GM18858 (cell line): ENCODE data around the gene ZSCAN22.
"Not testable (repeated sequence)": the region's sequence is repeated elsewhere in the genome, so short reads cannot be mapped to it uniquely, and the experiment has no call there.

Experiments used
- ATAC-seq: cut with Tn5 transposase; IDR thresholded peaks from one replicate; pipeline ENCODE4 v1.9.1; 2021; ENCODE audit not compliant: unreplicated experiment

Gene ZSCAN22

GRCh38 chr19:58317476-58318072 lies 9.2 kb upstream of the ZSCAN22 start:
- ATAC-seq: no peak

- no peak for ATAC-seq
Measured at GRCh38 chr19:58318297-58318696, 8.5 kb upstream of the ZSCAN22 start.

GRCh38 chr19:58319241-58319640 lies 7.6 kb upstream of the ZSCAN22 start:
- ATAC-seq: no peak

GRCh38 chr19:58325311-58326022 lies 1.3 kb upstream of the ZSCAN22 start:
- ATAC-seq: no peak

- no peak for ATAC-seq
Measured at GRCh38 chr19:58326501-58326913, 287 bp upstream of the ZSCAN22 start.

- no peak for ATAC-seq
Measured at GRCh38 chr19:58328999-58329398, 2.2 kb downstream of the ZSCAN22 start.

GRCh38 chr19:58330458-58330857 lies 3.7 kb downstream of the ZSCAN22 start:
- no peak for ATAC-seq

- ATAC-seq: no peak
Measured at GRCh38 chr19:58332697-58333096, 5.9 kb downstream of the ZSCAN22 start.

- ATAC-seq: no peak
Measured at GRCh38 chr19:58334691-58335249, 8.0 kb downstream of the ZSCAN22 start.

GRCh38 chr19:58335630-58336029 lies 8.8 kb downstream of the ZSCAN22 start:
- ATAC-seq: no peak

- ATAC-seq: no peak
Measured at GRCh38 chr19:58336216-58336615, 9.4 kb downstream of the ZSCAN22 start.

GRCh38 chr19:58336820-58337219 lies 10.0 kb downstream of the ZSCAN22 start:
- no peak for ATAC-seq

- ATAC-seq: no peak
Measured at GRCh38 chr19:58338336-58338735, 11.5 kb downstream of the ZSCAN22 start.

GRCh38 chr19:58338825-58339558 lies 12.2 kb downstream of the ZSCAN22 start:
- no peak for ATAC-seq

GRCh38 chr19:58345558-58345957 lies 18.8 kb downstream of the ZSCAN22 start:
- no peak for ATAC-seq

GRCh38 chr19:58346961-58347929 lies 20.5 kb downstream of the ZSCAN22 start:
- no peak for ATAC-seq

GRCh38 chr19:58348080-58348479 lies 21.3 kb downstream of the ZSCAN22 start:
- ATAC-seq: not testable (repeated sequence)

GRCh38 chr19:58349590-58349989 lies 22.8 kb downstream of the ZSCAN22 start:
- ATAC-seq: no peak

- ATAC-seq: no peak
Measured at GRCh38 chr19:58350001-58350861, 23.4 kb downstream of the ZSCAN22 start.
